HS-5 (cell line): ENCODE data around the gene SIGLEC7.
"Not testable (repeated sequence)": the region's sequence is repeated elsewhere in the genome, so short reads cannot be mapped to it uniquely, and the experiment has no call there.

Experiments
- DNase-seq: peaks from one replicate; pipeline ENCODE4 v3.0.0-alpha.2; 2012; ENCODE audit warnings: low read depth

Gene SIGLEC7

DNA sequence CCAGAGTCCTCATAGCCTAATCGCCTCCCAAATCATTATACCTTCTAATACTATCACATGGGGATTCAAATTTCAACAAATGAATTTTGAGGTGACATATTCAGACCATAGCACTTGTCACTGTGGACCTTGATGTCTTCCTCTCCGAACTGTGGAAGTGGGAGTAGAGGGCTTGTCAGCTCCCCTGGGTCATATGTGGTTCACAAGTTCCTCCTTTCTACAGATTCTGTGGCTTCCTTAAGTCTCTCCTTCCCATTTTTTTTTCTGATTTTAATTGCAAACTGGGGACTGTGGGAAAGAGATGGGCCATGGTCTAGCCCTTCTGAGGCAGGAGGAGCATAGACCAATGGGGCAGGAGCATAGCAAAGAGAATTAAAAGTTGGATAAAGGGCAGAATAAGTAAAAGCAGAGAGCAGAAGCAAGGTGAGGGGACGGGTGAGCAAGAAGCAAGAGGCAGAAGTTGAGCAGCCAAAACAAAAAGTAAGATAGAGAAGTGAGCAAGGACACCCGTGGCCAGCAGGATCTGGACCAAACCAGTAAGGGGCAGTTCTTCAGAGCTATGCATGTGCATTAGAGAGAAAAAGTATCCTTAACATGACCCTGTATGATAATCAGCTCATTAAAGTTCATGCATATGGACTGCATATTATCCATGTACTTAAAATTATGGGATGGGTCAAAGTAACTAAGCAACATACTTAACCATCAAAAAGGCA, 2.6 kb upstream of the SIGLEC7 start:
- DNase-seq, result no peak

DNA sequence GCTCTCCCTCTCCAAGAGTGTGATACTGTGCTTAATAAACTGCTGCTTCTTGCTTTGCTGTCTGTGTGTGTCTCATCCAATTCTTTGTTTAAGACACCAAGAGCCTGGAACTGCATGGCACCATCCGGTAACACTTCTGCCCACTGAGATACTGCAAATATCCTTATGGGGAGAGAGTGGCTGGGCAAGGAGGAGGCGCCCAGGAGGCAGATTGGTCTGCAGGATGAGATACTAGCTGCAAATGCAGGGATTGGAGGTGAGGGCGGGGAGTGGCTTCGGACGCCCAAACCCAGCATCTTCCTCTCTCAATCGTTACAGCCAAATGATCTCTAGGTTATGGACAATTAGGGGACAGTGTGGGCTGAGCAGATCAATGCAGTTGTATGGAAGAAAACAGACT, 1.7 kb upstream of the SIGLEC7 start:
- DNase-seq, result no peak

DNA sequence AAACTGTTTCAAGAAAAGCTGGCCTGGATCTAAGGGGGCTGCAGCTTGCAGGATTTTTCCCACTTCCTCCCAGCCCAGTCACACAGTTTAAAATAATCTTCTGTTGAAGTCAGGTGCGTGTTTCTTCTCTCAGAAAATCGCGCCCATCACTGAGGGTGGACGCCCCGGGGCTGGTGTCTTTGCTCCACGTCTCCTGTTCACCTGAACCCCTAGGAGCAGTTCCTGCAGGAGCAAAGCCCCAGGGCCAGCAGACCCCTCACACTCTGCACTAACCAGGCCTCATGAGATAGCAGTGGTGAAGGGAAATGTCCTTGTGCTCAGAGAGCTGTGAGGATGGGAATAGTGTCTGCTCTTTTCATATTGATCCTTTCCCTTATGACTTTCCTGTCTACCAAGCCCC, 920 bp upstream of the SIGLEC7 start:
- DNase-seq, result no peak

DNA sequence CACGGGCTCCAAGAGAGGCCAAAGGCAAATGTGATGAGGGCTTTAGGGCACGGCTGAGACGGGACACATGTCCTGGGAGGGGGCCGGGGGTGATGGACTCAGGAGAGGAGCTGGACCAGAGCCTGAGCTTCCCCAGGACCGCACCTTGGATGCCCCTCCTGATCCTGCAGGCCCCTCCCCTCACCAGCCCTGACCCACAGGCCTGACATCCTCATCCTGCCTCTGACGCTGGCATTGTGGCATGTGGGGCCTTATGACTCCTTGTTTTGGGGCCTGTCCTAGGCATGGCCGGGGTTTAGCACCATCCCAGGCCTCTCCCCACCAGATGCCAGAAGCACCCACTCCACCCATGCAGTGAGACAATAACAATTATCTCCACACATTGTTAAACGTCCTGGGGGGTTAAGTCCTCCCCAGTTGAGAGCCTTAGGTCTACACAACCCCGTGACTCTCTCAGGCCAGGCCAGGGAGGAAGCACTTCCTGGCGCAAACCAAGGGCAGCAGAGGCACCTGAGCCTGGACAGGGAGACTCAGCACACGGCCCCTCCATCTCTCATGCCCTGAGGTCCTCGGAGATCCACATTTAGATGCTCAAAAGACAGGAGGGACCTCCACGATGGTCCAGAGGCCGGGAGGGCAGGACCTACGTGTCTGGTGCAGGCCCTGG, 841 bp downstream of the SIGLEC7 start:
- DNase-seq, result not testable (repeated sequence)

DNA sequence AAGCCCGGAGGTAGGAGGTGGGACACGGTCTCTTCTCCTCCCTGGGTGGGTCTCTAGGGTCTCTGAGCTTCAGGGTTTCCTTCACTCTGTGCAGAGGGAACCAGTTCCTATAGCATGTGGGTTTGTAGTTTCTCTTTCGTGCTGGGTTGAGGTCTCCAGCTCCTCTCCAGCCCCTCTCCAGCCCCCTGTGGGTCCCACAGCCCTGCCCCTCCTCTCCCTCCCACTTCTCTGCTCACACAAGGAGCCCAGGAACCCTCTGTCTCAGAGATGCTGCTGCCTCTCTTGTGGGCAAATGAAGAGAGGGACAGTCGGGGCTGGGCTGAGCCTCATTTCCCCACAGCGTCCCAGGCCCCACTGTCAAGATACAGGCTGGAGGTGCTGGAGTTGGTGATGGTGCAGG, 1.4 kb downstream of the SIGLEC7 start:
- no peak for DNase-seq

DNA sequence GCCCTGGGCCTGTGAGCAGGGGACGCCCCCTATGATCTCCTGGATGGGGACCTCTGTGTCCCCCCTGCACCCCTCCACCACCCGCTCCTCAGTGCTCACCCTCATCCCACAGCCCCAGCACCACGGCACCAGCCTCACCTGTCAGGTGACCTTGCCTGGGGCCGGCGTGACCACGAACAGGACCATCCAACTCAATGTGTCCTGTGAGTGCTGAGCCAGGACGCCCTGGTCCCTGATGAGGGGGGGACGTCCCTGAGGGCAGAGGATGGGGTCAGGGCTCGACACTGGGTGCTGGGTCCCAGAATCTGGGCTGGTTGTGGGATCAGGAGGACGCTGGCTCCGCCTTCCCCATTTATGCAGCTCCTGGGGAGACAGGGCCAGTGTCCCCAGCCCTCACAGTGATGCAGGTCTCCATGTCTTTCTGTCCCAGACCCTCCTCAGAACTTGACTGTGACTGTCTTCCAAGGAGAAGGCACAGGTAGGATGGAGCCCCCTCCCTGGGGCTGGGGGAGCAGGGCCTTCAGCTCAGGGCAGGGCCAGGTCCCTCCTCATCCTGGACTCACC, 2.5 kb downstream of the SIGLEC7 start:
- no peak for DNase-seq

DNA sequence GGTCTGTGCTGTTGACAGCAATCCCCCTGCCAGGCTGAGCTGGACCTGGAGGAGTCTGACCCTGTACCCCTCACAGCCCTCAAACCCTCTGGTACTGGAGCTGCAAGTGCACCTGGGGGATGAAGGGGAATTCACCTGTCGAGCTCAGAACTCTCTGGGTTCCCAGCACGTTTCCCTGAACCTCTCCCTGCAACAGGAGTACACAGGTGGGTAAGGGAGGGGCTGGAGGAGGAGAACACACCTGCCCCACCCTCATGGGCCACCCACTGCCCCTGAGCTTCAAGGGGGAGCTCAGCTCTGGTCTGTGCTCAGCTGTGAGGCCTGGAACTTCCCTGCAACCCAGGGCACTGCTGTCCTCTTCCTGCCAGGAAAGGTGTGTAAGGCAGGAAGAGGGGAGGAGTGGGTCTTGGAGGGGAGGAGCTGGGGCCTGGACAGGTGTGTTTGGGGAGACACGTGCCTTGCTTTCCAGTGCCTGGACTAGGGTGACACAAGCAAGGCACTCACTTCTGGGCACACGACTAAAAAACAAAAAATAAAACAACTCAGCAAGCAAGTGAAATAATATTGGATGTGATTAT, 3.9 kb downstream of the SIGLEC7 start:
- no peak for DNase-seq

DNA sequence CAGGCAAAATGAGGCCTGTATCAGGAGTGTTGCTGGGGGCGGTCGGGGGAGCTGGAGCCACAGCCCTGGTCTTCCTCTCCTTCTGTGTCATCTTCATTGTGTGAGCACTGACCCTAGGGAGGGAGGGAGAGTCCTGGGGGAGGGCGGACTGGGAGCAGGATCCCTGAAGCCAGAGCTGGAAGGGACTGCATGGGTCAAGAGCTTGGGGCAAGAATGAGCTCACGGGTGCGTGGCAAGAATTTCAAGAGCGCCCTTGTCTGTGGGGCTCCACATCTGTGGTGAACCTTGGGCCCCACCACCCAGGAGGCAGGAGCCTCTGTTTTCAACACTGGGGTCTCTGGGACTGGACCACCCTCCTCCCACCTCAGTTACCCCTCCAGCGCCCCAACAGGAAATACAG, 4.7 kb downstream of the SIGLEC7 start:
- DNase-seq, result no peak

DNA sequence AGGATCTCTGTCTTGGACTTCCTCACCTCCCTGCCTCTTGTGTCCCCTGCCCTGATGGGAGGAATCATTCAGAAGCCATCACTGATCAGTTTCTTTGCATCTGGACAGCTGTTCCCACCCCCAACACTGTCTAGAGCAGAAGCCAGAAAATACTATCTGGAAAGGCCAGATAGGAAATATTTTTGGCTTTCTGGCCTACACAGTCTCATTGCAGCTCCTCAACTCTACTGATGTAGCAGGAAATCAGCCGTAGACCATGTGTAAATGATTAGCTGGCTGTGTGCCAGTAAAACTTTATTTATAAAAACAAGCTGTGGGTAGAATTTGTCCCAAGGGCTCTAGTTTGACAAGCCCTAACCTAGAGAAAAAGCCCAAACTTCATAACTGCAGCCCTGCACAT, 5.6 kb downstream of the SIGLEC7 start:
- no peak for DNase-seq

DNA sequence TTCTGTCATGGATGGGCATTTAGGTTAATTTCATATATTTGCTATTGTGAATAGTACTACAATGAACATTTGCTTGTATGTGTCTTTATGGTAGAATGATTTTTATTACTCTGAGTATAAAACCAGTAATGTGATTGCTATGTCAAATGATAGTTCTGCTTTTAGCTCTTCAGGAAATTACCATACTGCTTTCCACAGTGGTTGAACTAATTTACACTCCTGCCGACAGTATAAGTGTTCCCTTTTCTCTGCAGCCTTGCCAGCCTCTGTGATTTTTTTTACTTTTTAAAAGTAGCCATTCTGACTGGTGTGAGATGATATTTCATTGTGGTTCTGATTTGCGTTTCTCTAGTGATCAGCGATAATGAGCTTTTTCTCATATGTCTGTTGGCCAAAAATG, 6.5 kb downstream of the SIGLEC7 start:
- no peak for DNase-seq

DNA sequence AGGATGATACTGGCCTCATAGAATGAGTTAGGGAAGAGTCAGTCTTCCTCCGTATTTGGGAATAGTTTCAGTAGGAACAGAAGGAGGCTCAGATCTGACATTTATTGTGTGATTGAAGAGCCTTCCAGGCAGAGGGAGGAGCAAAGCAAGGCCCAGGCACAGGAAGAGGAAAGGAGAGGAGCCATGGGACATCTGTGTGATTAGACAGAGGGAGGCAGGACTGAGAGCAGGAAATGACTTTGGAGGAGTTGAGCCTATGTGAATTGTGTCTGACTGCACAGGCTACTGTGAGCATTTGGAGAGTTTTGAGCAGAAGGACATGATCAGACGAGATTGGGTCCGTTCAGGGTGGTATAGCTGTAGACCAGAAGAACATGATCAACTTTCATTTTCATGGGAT, 8.5 kb downstream of the SIGLEC7 start:
- DNase-seq, result no peak

DNA sequence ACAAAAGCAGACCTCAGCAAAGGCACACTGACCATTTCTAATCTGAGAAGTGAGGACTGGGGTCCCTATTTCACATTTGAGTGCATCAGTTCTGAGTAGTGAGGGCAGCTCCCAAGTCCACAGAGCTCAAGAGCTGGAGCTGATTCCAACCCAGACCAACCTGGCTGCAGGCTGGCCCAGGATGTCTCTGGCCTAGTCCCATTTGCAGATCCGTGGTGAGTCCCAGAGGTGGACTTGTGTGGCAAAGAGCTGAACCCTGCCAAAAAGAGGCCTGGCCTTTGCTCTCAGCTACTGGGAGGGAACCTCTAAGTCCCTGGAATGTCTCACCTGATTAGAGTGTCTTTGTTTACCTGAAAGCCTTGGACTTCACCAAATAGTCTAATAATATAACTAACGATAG, 14.6 kb downstream of the SIGLEC7 start:
- DNase-seq, result no peak

DNA sequence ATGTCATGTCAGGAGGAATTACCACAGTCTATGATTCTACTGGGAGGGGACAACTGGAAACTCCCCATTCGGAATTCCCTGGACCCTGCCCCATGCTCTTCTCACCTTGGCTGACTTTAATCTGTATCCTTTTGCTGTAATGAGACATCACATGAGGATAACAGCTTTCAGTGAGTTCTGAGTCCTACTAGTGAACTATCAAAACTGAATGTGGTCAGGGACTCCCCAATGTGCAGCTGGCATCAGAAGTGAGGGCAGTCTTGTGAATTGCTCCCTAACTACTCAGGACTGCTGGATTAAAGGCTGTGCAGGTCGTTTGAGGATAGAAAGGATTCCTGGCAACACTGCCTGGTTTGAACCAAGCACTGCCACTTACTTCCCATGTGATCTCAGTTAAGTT, 15.2 kb downstream of the SIGLEC7 start:
- no peak for DNase-seq

DNA sequence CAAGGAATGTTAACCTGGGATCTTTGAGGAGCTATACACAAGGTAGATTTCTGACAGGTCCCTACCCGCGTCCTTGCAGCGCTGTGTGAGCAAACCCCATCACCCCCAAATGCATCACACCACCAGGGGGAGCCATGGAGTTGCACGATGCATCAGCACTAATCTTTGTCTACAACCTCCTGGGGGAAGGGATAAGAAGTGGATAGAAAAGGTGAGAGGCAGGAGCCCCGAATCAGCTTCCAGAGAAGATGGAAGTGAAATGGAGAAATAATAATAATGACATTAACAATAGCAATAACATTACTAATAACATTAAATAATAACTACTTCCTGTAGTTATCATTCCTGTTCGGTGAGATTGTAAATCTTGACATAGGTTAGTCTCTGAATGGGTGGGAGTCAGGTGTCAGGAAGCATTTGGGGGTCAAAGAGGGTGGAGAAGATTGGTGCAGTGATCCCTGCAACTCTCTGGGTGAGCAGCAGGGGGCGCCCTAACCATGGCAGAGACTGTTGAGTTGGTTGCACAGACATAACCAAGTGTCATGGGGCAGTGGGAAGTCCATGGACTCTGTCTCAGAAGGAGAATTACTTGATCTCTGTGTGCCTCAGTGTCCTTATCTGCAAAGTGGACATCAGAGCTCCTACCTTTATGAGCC, 16.5 kb downstream of the SIGLEC7 start:
- no peak for DNase-seq

DNA sequence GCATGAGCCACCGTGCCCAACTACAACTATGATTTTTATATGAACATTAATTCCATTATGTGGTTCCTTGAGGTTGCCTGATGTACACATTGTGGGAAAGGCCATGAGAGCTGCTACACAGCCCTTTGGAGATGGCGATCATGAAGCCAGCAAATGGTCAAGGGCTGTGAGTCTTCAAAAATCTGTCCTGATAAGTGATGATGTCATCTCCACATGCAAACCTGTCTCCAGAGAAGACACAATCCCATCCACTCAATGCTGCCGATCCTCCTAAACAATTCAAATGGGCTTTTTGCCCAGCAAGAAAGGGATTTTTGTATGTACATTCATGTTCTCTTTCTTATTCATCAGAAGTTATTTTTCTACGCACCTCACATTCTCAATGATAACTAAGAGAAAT, 17.6 kb downstream of the SIGLEC7 start:
- DNase-seq, result no peak

DNA sequence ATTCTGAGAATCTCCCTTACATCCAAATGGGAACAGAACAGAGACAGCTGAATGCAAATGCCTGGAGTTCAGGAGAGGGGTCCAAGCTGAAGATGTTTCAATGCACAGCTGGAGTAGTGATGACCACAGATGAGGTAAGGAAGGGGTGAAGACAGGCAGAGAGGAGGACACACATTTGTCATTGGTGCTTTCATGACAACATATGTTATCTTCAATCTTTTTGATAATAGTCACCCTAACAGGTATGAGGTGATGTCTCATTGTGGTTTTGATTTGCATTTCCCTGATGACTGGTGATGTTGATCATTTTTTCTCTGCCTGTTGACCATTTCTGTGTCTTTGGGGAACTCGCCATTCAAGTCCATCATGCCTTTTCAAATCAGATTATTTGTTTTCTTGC, 19.2 kb downstream of the SIGLEC7 start:
- no peak for DNase-seq

DNA sequence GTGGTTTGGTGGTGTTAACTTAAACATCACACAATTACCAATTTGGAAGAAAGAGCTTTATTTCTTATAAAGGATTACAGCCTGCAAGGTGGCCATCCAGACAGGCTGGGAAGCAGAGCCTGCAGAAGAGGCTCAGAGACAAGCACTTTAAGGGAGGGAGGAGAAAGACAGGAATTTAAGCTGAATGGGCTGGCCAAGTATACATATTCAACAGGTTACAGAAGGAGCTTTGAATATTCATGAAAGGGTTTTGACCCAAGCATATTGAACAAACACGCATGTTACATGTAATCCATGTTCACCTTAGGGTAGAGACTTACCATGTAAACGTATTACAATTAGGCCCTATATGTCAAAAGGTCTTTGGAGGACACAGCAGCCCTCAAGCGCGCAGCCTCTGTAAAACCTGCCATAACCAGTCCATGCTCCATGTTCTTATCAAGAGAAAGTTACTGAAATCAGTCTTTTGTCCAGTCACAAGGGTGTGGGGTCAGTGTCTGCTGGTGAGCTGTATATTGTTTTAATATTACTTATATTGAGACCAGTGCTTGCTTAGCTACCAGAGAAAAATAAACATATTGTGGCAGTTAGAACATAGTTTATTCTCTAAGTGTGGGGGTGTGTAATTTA, 19.9 kb downstream of the SIGLEC7 start:
- no peak for DNase-seq

DNA sequence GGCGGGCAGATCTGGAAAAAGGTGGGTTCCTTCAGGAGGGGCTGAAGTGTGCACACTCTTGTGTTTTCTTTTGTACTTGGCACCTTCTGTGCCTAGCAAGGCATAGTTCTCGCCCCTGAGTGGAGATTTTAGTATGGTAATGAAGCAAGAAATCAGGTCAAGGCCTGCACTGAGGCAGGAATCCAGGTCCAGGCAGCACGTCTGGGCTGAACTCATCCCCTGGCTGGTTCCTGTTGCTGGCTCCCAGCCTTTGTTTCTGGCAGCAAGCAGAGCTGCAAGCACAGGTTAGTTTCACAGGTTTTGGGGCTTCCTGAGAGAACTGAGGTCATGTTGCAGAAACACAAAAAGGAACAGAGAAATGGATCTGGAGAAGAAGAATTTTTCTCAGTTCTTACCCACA, 21.2 kb downstream of the SIGLEC7 start:
- no peak for DNase-seq

DNA sequence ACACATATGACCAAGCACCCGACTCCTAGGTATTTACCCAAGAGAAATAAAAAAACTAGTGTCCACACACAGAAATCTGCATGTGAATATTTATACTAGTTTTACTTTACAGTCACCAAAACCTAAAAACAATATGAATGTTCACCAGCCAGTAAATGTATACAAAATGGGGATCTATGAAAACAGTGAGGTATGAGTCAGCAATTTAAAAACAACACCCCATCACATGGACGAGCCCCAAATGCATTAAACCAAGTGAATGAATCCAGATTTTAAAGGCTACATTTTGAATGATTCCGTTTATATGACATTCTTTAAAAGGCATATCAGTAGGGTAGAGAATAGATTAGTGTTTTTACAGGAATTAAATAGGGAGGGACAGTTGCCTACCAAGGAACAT, 22.1 kb downstream of the SIGLEC7 start:
- DNase-seq, result no peak

DNA sequence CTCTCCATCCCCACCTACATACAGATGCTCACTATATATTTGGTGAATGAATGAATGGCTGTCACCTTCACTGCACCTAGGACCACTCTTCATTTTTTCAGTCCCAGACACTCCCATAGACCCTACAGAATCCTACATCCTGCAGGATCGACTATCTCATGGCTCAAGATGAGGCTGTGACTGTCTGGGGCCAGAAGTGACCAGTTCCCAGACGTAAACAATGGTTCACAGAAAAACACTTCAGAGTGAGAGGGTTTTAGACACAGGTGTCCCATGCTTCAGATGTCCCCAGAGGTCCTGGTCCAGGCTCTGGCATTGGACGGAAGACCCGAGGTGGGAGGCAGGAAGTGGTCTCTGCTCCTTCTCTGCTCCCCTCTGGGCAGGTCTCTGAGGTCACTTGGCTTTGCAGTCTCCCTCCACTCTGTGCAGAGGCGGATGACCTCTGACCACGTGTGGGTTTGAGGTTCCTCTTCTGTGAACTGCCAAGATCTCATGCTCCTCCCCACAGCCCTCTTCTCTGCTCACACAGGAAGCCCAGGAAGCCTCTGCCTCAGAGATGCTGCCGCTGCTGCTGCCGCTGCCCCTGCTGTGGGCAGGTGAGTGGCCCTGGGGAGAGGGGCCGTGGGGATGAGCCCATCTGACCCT, 24.9 kb downstream of the SIGLEC7 start:
- no peak for DNase-seq

DNA sequence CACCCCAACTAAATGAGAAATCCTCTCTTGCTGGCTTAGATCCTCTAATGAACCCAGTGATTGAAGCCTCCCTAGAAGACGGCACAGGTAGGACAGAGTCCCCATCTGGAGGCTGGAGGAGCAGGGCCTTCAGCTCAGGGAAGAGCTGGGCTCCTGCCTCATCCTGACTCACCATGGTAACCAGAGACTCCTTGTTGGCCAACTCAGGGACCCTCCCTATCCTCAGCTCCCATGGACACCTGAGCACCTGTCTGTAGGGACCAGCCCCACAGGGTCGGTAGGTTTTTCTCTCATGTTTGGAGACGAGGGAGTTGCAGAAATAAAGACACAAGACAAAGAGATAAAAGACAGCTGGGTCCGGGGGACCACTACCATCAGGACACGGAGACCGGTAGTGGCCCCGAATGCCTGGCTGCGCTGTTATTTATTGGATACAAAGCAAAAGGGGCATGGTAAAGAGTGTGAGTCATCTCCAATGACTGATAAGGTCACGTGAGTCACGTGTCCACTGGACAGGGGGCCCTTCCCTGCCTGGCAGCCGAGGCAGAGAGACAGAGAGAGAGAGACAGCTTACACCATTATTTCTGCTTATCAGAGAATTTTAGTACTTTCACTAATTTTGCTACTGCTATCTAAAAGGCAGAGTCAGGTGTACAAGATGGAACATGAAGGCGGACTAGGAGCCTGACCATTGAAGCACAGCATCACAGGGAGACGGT, 26.6 kb downstream of the SIGLEC7 start:
- DNase-seq, result no peak
